T1000 (cell line): Measurements from ENCODE around the gene CHDH.

Experiments used
- DNase-seq: peaks from one replicate; lab custom pipeline; 2025; ENCODE audit warnings: mixed read lengths; lab: John Stamatoyannopoulos, UW

Gene CHDH

GRCh38 chr3:53789459-53789858 lies 56.8 kb downstream of the CHDH start:
- DNase-seq: no peak

- DNase-seq: no peak
Observed at GRCh38 chr3:53788038-53788437, 58.2 kb downstream of the CHDH start.

GRCh38 chr3:53787016-53787415 lies 59.2 kb downstream of the CHDH start:
- DNase-seq: no peak

- DNase-seq: no peak
Observed at GRCh38 chr3:53780806-53781205, 65.4 kb downstream of the CHDH start.

GRCh38 chr3:53780171-53780570 lies 66.0 kb downstream of the CHDH start:
- no peak for DNase-seq

- no peak for DNase-seq
Observed at GRCh38 chr3:53778153-53778552, 68.1 kb downstream of the CHDH start.

- no peak for DNase-seq
Observed at GRCh38 chr3:53777468-53777867, 68.8 kb downstream of the CHDH start.

- DNase-seq: no peak
Observed at GRCh38 chr3:53776494-53777101, 69.6 kb downstream of the CHDH start.

- no peak for DNase-seq
Observed at GRCh38 chr3:53775834-53776251, 70.4 kb downstream of the CHDH start.

- no peak for DNase-seq
Observed at GRCh38 chr3:53775018-53775417, 71.2 kb downstream of the CHDH start.

GRCh38 chr3:53774414-53774813 lies 71.8 kb downstream of the CHDH start:
- no peak for DNase-seq

- DNase-seq: no peak
Observed at GRCh38 chr3:53773611-53774368, 72.4 kb downstream of the CHDH start.

- DNase-seq: no peak
Observed at GRCh38 chr3:53773021-53773436, 73.2 kb downstream of the CHDH start.

GRCh38 chr3:53772562-53772961 lies 73.7 kb downstream of the CHDH start:
- DNase-seq: no peak

- no peak for DNase-seq
Observed at GRCh38 chr3:53768478-53769459, 77.5 kb downstream of the CHDH start.

GRCh38 chr3:53766706-53767105 lies 79.5 kb downstream of the CHDH start:
- no peak for DNase-seq

GRCh38 chr3:53765753-53766152 lies 80.5 kb downstream of the CHDH start:
- no peak for DNase-seq

- no peak for DNase-seq
Observed at GRCh38 chr3:53764026-53764775, 82.0 kb downstream of the CHDH start.

GRCh38 chr3:53763353-53763752 lies 82.9 kb downstream of the CHDH start:
- DNase-seq: no peak
